Measurements from ENCODE around the gene GBP3.

- TF ChIP-seq ZNF331 (CRISPR knock-in tag; IDR thresholded peaks at IDR 0.05; ENCODE audit: low read depth) = no peak
- no peak for TF ChIP-seq EZH2phosphoT487 (IDR thresholded peaks at IDR 0.05; ENCODE audit: unreplicated experiment)
- TF ChIP-seq CTCF (conservative IDR thresholded peaks at IDR 0.05; ENCODE audit: low read depth in 2 of 2) = no peak
- TF ChIP-seq EZH2 (IDR thresholded peaks at IDR 0.05; ENCODE audit: low read depth, unreplicated experiment) = no peak
Measured at GRCh38 chr1:89035080-89035479, 12.4 kb upstream of the GBP3 start.
